Peyer's patch (tissue), 4 donors: ENCODE data around the gene HOXA6.

Experiments
- POLR2A ChIP-seq, 2 donors: fragments of 450-650 bp; IDR thresholded peaks; one replicate each; pipeline ENCODE4 v1.5.1; 2017; ENCODE audit warnings: antibody characterized with exemption in 2 of 2, mild to moderate bottlenecking in 2 of 2, moderate library complexity in 2 of 2
- TF ChIP-seq, protein P1 (sequence below), 6 experiments: fragments of 450-650 bp in 4 of 6; fragments of 200-600 bp in 2 of 6; sonication (generic) in 1 of 6; IDR thresholded peaks; one replicate each; pipeline ENCODE4 v1.5.1; 2017 to 2019; ENCODE audit warnings: antibody characterized with exemption in 6 of 6, mild to moderate bottlenecking in 3 of 6, moderate library complexity in 1 of 6

DNA sequence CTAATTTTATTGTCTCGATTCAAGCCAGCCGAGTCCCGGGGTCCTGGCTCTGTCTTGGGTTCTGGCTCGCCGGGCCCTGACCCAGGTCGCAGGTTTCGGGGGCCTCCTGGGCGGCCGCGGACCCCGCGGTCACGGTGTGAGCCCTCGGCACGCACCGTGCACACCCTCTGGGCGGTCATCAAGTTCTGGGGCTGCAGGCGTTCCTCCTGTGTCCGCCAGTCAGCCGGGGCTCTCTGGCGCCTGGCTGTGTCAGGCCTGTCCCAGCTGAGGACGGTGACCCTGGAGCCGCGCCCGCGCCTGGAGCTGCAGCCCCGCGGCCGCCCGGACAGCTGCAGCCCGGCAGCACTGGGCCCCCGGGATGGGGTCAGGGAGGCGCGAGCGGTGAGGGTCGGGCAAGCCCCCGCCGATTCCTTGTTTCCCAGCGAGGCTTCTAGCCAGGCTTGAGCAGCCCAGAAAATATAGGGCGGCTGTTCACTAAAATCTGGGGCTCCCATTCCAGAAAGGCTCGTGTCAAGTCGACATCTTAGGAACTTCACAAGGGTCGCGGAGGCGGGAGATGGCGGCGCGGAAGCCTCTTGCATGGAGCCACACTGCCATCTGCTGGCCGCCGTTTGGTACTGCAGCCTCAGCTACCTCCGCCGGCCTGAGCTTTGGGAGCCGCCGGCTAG lies 13.1 kb upstream of the HOXA6 start:
- TF ChIP-seq, protein P1, sequence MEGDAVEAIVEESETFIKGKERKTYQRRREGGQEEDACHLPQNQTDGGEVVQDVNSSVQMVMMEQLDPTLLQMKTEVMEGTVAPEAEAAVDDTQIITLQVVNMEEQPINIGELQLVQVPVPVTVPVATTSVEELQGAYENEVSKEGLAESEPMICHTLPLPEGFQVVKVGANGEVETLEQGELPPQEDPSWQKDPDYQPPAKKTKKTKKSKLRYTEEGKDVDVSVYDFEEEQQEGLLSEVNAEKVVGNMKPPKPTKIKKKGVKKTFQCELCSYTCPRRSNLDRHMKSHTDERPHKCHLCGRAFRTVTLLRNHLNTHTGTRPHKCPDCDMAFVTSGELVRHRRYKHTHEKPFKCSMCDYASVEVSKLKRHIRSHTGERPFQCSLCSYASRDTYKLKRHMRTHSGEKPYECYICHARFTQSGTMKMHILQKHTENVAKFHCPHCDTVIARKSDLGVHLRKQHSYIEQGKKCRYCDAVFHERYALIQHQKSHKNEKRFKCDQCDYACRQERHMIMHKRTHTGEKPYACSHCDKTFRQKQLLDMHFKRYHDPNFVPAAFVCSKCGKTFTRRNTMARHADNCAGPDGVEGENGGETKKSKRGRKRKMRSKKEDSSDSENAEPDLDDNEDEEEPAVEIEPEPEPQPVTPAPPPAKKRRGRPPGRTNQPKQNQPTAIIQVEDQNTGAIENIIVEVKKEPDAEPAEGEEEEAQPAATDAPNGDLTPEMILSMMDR (IDR thresholded peaks at IDR 0.05) = peak; percentile 96 to 100 (median 100)
- TF ChIP-seq POLR2A (IDR thresholded peaks at IDR 0.05) = no peak
